ENCODE data around the gene PDE5A.
"Not testable (repeated sequence)": the region's sequence is repeated elsewhere in the genome, so short reads cannot be mapped to it uniquely, and the experiment has no call there.

The PDE5A gene

DNA sequence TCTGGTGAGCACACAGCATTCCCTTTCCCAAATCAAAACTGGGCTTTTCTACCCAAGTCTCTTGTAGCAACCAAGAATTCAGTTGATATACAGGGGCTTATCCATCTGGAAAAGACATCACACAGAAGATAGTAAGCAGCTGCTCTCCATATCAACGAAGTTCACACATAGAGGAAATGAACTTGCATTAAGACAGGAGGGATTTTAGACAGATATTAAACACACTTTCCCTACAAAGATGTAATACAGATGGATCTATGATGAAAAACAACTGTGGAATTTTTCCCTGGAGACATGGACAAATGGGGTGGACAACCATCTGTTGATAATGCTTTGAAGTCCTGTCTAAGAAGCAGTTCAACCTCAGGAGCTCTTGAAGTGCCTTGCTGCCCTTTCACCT lies 9.8 kb upstream of the PDE5A start:
- Histone ChIP-seq H3K9me3 (ENCODE audit: insufficient read depth, low read length, severe bottlenecking) (no peaks in the 10 kb centered on the region), H3K36me3 (ENCODE audit: insufficient read depth, low read length) (no peaks in the 10 kb centered on the region), H3K9ac (ENCODE audit: low read depth, low read length) (no peak overlapping the region), H3K4me1 (ENCODE audit: insufficient read depth, low read length) (no peaks in the 10 kb centered on the region), H3K27me3 (ENCODE audit: insufficient read depth, low read length, poor library complexity) (no peaks in the 10 kb centered on the region), H3K79me2 (ENCODE audit: insufficient read depth, low read length) (no peaks in the 10 kb centered on the region), H3K4me3 (ENCODE audit: low read depth in 1 of 2, low read length in 2 of 2) (no peak overlapping the region), H4K20me1 (ENCODE audit: insufficient read depth, low read length) (no peaks in the 10 kb centered on the region), H3K4me2 (ENCODE audit: insufficient read depth, low read length) (no peak overlapping the region), H2AFZ (ENCODE audit: low read depth, low read length) (no peak overlapping the region), H3K27ac (ENCODE audit: low read length) (no peak overlapping the region)
- TF ChIP-seq, protein P1, sequence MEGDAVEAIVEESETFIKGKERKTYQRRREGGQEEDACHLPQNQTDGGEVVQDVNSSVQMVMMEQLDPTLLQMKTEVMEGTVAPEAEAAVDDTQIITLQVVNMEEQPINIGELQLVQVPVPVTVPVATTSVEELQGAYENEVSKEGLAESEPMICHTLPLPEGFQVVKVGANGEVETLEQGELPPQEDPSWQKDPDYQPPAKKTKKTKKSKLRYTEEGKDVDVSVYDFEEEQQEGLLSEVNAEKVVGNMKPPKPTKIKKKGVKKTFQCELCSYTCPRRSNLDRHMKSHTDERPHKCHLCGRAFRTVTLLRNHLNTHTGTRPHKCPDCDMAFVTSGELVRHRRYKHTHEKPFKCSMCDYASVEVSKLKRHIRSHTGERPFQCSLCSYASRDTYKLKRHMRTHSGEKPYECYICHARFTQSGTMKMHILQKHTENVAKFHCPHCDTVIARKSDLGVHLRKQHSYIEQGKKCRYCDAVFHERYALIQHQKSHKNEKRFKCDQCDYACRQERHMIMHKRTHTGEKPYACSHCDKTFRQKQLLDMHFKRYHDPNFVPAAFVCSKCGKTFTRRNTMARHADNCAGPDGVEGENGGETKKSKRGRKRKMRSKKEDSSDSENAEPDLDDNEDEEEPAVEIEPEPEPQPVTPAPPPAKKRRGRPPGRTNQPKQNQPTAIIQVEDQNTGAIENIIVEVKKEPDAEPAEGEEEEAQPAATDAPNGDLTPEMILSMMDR (IDR thresholded peaks at IDR 0.05; ENCODE audit: borderline replicate concordance, extremely low read depth, low read length, poor library complexity, severe bottlenecking): no peak
- TF ChIP-seq EZH2 (IDR thresholded peaks at IDR 0.05; ENCODE audit: borderline replicate concordance, low read depth, low read length, severe bottlenecking): no peak
- no peak for ATAC-seq (ENCODE audit: insufficient read depth, low read depth)
- no peak for DNase-seq

- ATAC-seq (ENCODE audit: insufficient read depth, low read depth); H3K9me3 ChIP-seq (ENCODE audit: insufficient read depth, low read length, severe bottlenecking); H2AFZ ChIP-seq (ENCODE audit: low read depth, low read length); H3K79me2 ChIP-seq (ENCODE audit: insufficient read depth, low read length); H3K27ac ChIP-seq (ENCODE audit: low read length); H3K9ac ChIP-seq (ENCODE audit: low read depth, low read length); H3K4me1 ChIP-seq (ENCODE audit: insufficient read depth, low read length); H4K20me1 ChIP-seq (ENCODE audit: insufficient read depth, low read length); DNase-seq; H3K4me3 ChIP-seq (ENCODE audit: low read depth in 1 of 2, low read length in 2 of 2); H3K36me3 ChIP-seq (ENCODE audit: insufficient read depth, low read length); H3K27me3 ChIP-seq (ENCODE audit: insufficient read depth, low read length, poor library complexity); H3K4me2 ChIP-seq (ENCODE audit: insufficient read depth, low read length): not testable (repeated sequence)
These were observed 8.2 kb upstream of the PDE5A start for GRCh38 chr4:119636851-119637250.

DNA sequence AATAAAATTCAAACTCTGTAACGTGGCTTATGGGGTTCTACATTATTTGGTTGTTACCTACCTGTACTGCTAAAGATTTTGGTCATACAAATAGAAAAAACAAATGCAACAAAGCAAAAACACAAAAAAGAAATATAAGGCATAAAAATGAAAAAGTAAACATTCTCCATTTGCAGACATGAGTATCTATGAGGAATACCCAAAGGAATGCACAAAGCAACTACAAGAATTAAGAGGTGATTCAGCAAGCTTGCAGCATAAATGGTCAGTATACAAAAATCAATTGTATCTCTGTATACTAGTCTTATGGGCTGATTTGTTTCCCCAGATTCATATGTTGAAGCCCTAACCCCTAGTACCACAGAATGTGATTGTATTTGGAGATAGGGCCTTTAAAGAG lies 3.6 kb upstream of the PDE5A start:
- H3K4me1 ChIP-seq (ENCODE audit: insufficient read depth, low read length): no peaks in the 10 kb centered on the region
- ATAC-seq (ENCODE audit: insufficient read depth, low read depth) (no peak), DNase-seq (no peak)
- H3K4me2 ChIP-seq (ENCODE audit: insufficient read depth, low read length): no peak overlapping the region
- H3K79me2 ChIP-seq (ENCODE audit: insufficient read depth, low read length): no peaks in the 10 kb centered on the region
- H3K36me3 ChIP-seq (ENCODE audit: insufficient read depth, low read length): no peaks in the 10 kb centered on the region
- no peaks in the 10 kb centered on the region for H3K9me3 ChIP-seq (ENCODE audit: insufficient read depth, low read length, severe bottlenecking)
- no peak for TF ChIP-seq EZH2 (IDR thresholded peaks at IDR 0.05; ENCODE audit: borderline replicate concordance, low read depth, low read length, severe bottlenecking)
- TF ChIP-seq, protein P1 (IDR thresholded peaks at IDR 0.05; ENCODE audit: borderline replicate concordance, extremely low read depth, low read length, poor library complexity, severe bottlenecking): no peak
- H4K20me1 ChIP-seq (ENCODE audit: insufficient read depth, low read length): no peaks in the 10 kb centered on the region
- no peak overlapping the region for H2AFZ ChIP-seq (ENCODE audit: low read depth, low read length)
- no peak overlapping the region for H3K4me3 ChIP-seq (ENCODE audit: low read depth in 1 of 2, low read length in 2 of 2)
- H3K9ac ChIP-seq (ENCODE audit: low read depth, low read length): no peak overlapping the region
- H3K27ac ChIP-seq (ENCODE audit: low read length): no peak overlapping the region
- no peaks in the 10 kb centered on the region for H3K27me3 ChIP-seq (ENCODE audit: insufficient read depth, low read length, poor library complexity)

DNA sequence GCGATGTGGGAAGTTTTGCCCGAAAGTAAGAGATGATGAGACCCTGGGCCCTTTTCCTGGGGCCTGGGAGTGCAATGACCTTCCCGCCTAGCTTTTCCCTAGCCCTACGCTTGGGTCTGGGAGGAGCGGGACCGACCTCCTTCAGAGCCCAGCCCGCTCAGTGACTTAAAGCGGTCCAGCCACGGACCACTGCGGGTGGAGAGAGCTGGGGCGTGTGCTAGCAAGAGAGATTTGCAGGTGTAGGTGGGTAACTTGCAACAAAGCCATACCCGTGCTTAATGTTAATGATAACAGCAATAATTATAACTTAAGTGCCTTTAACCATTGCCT lies 503 bp upstream of the PDE5A start:
- no peaks in the 10 kb centered on the region for H3K36me3 ChIP-seq (ENCODE audit: insufficient read depth, low read length)
- ATAC-seq (ENCODE audit: insufficient read depth, low read depth) (no peak), DNase-seq (no peak)
- H3K9ac ChIP-seq (ENCODE audit: low read depth, low read length): no peak overlapping the region
- no peaks in the 10 kb centered on the region for H4K20me1 ChIP-seq (ENCODE audit: insufficient read depth, low read length)
- no peaks in the 10 kb centered on the region for H3K27me3 ChIP-seq (ENCODE audit: insufficient read depth, low read length, poor library complexity)
- H3K4me2 ChIP-seq (ENCODE audit: insufficient read depth, low read length): no peak overlapping the region
- H3K4me1 ChIP-seq (ENCODE audit: insufficient read depth, low read length): no peaks in the 10 kb centered on the region
- no peak for TF ChIP-seq EZH2 (IDR thresholded peaks at IDR 0.05; ENCODE audit: borderline replicate concordance, low read depth, low read length, severe bottlenecking)
- TF ChIP-seq, protein P1 (IDR thresholded peaks at IDR 0.05; ENCODE audit: borderline replicate concordance, extremely low read depth, low read length, poor library complexity, severe bottlenecking): no peak
- H3K27ac ChIP-seq (ENCODE audit: low read length): no peak overlapping the region
- no peak overlapping the region for H3K4me3 ChIP-seq (ENCODE audit: low read depth in 1 of 2, low read length in 2 of 2)
- H2AFZ ChIP-seq (ENCODE audit: low read depth, low read length): no peak overlapping the region
- no peaks in the 10 kb centered on the region for H3K79me2 ChIP-seq (ENCODE audit: insufficient read depth, low read length)
- H3K9me3 ChIP-seq (ENCODE audit: insufficient read depth, low read length, severe bottlenecking): no peaks in the 10 kb centered on the region

Measured in DND-41 (cell line).